22Rv1 (cell line): ENCODE results near the gene MOV10L1.

ENCODE experiments used
- H3K27ac ChIP-seq: fragments of 450-650 bp; 2 replicates; pipeline ENCODE4 v1.5.1; 2017
- ZFX ChIP-seq: fragments of 450-650 bp; IDR thresholded peaks from 2 replicates; pipeline ENCODE4 v1.6.1; 2017; ENCODE audit warnings: antibody characterized with exemption, borderline replicate concordance
- TF ChIP-seq, protein P1 (sequence below): fragments of 450-650 bp; IDR thresholded peaks from 2 replicates; pipeline ENCODE4 v1.5.1; 2017; ENCODE audit warnings: mild to moderate bottlenecking

Gene MOV10L1

DNA sequence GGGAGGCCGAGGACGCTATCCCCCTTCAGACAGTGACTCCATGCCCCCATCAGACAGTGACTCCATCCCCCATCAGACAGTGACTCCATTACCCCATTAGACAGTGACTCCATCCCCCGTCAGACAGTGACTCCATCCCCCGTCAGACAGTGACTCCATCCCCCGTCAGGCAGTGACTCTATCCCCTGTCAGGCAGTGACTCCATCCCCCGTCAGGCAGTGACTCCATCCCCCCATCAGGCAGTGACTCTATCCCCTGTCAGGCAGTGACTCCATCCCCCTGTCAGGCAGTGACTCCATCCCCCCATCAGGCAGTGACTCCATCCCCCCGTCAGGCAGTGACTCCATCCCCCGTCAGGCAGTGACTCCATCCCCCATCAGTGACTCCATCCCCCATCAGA lies 22.6 kb upstream of the MOV10L1 start:
- TF ChIP-seq, protein P1, sequence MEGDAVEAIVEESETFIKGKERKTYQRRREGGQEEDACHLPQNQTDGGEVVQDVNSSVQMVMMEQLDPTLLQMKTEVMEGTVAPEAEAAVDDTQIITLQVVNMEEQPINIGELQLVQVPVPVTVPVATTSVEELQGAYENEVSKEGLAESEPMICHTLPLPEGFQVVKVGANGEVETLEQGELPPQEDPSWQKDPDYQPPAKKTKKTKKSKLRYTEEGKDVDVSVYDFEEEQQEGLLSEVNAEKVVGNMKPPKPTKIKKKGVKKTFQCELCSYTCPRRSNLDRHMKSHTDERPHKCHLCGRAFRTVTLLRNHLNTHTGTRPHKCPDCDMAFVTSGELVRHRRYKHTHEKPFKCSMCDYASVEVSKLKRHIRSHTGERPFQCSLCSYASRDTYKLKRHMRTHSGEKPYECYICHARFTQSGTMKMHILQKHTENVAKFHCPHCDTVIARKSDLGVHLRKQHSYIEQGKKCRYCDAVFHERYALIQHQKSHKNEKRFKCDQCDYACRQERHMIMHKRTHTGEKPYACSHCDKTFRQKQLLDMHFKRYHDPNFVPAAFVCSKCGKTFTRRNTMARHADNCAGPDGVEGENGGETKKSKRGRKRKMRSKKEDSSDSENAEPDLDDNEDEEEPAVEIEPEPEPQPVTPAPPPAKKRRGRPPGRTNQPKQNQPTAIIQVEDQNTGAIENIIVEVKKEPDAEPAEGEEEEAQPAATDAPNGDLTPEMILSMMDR, result no peak
- no peak for TF ChIP-seq ZFX
- H3K27ac ChIP-seq, result no peak overlapping the region

DNA sequence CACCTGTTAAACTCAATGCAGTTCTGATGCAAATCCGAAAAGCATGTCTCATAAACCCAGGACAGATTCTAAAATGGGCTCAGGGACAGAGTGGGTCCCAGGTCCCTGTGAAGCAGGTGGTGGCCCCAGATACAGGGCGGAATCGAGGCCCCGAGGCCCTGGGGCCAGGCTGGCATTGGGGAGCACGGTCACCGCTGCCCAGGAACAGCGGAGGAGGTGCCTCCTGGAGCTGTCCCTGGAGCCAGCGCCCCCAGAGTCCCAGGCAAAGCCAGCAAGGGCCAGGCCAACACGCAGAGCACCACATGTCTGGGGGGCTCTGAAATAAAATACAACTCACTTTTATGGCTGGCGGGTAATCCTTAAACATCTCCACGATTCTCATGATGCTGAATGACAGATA lies 21.7 kb upstream of the MOV10L1 start:
- no peak for TF ChIP-seq ZFX
- TF ChIP-seq, protein P1, result no peak

DNA sequence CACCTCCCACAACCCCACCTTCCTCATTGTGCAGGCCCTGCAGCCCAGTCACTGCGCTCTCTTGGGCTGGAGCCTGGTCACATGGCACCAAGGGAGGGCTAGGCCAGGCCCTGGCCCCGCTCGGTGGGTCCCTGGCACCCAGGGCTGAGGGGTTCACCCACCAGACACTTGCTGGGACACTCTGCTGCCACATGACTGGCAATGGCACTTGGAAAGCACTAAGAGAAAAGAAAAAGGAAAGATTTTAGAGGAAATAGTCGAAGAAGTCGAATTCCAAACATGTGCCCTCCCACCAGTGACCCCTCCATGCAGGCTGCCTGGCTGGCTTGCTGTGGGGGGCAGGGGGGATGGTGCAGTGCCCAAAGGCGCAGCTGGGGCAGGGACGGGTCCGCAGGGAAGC lies 19.4 kb upstream of the MOV10L1 start:
- no peak for TF ChIP-seq ZFX
- TF ChIP-seq, protein P1, result no peak

More for the DNA sequence above, 21.7 kb upstream of the MOV10L1 start:
- no peak overlapping the region for H3K27ac ChIP-seq

DNA sequence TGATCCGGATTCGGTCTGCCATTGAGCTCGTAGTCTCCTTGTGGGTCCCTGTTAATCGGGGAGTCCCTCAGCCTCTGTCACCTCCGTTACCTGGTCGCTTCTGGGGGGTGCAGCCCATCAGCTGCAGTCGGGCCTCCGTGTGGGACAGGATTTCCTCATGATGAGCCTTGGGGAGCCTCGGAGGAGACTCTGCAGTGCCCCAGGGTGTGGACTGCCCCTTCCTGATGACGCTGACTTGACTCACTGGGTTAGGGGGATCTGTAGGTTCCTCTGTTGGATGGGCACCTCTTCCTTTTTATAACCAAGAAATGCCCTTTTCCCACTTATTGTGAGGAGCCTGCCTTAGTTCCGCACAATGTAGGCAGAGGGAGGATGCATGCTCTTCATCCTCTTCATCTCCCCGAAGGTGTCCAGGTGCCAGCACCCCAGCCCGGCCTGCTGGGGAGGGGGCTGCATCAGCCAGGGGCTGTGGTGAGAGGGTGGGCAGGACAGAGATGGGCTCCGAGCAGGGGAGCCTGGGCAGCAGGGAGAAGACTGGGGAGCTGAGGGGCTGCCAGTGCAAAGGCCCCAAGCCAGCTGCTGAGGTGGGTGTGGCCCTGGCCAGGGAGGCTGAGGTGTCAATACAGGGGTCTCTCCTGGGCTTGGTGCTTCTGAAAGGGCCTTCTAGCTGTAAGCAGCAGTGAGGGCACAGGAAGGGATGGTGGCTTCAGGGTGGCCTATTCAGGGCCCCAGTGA lies 18.2 kb upstream of the MOV10L1 start:
- TF ChIP-seq ZFX, result no peak
- TF ChIP-seq, protein P1, result no peak

More for the DNA sequence above, 19.4 kb upstream of the MOV10L1 start:
- H3K27ac ChIP-seq, result no peak overlapping the region

DNA sequence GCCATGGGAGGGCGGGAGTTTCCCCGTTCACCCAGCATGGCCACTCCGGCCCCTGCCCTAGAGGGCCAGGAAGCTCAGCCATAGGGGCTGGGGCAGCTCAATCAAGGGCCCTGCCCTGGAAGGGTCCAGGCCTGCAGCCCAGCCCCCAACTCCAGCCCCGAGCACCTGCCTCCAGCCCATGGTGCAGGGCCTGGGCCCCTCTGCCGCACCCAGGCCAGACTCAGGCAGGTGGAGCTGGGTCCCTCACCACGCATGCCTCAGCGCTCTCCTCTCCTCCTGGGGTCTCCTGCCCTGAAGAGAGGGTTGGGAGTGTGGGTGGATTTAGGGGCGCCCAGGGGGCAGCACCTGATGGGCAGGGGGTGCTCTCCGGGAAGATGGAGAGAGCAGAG lies 17.6 kb upstream of the MOV10L1 start:
- H3K27ac ChIP-seq, result no peak overlapping the region
- TF ChIP-seq, protein P1, result no peak
- TF ChIP-seq ZFX, result no peak

More for the DNA sequence above, 18.2 kb upstream of the MOV10L1 start:
- no peak overlapping the region for H3K27ac ChIP-seq

DNA sequence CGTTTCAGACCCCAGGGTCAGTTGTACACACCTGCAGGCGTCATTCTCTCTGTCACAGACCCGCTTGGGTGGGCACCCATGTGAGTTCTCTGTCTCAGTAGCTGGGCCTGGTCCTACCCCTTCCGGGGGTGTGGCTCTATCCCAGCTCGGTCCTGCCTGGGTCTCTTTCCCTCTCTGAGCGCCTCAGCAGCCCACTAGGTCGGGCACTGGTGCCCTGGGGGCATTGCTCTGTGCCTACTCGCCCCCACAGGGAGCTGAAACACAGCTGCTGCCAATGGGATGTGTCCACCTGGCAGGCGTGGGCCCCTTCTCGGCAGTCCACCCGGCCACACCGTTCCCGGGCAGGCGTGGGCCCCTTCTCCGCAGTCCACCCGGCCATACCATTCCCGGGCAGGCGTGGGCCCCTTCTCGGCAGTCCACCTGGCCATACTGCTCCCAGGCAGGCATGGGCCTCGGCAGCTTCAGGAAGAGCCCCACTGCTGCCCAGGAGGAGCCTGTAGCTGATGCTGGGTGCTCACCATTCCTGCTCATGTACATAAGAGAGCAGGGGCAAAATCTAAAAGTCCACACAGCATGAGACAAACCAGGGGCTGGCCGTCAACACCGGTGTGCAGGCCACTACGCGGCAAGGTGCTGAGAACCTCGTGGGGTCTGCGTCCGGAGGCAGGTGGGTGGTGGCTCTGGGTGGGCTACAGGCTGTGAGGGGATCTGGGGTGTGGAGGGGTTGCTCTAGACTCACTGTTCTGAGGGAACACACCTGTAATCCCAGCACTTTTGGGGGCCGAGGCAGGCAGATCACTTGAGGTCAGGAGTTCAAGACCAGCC lies 16.9 kb upstream of the MOV10L1 start:
- H3K27ac ChIP-seq, result no peak overlapping the region
- TF ChIP-seq, protein P1, result no peak
- TF ChIP-seq ZFX, result no peak

DNA sequence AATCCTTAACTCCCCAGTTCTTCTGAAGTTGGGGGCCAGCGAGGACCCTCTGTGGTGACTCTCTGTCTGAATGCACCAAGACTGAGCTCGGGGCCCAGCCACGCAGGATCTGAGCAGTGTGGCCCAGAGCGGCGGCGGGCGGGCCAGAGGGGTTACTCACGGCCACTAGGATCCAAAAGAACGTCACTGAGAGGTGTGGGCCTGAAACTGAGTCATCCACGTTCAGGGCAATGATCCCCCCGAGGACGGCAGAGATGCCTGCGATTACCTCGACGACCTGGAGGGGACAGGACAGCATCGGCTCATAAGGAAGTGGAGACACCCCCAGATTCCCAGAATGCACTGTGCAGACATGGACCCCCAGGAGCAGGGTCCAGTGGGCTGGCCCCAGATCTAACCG lies 15.8 kb upstream of the MOV10L1 start:
- no peak overlapping the region for H3K27ac ChIP-seq
- TF ChIP-seq ZFX, result no peak
- TF ChIP-seq, protein P1, result no peak
